ENCODE data around the gene SEPTIN5.

The SEPTIN5 gene

DNA sequence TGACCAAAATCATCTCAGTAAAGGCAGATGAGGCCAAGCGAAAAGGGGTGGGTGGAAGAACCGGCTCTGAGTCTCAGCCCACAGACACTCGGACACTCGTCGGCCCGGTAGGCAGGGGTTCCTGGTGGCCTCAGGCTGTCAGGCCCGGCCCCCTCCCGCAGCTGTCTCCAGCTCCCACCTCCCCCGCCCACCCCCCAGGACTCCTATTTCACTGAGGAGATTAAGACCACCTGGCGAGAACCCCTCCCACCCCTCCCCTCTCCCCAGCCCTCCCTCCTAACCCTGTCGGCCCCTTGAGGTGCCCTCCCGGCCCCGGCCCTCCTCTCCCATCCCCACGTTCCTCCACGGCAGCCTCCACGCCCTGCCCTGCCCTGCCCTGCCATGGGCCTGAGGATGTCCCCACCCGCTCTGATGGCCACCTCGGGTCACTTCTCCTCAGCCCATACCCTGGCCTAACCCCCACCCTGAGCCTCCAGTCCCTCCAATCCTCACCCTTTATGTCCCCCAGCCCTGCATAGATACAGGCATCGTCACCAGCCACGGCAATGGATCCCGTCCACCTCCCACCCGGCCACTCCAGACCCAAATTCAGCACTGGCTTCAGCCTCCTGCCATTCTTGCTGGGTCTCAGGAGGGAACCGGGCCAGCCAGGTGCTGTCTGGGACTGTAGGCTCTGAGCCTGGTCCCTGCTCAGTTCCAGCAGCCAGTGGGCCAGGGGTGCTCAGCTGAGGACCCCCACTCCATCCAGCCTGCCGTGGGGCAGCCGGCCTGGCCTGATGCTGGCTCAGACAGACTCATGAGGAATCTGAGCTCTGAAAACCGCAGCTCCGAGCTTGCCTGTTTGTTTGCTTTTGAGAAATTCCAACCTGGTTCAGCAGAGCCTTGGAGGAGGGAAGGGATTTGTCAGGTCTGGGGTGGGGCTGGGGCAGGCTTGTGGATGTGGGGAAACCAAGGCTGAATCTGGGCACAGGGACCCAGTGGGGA lies 36.5 kb downstream of the SEPTIN5 start:
- no peak for DNase-seq

DNA sequence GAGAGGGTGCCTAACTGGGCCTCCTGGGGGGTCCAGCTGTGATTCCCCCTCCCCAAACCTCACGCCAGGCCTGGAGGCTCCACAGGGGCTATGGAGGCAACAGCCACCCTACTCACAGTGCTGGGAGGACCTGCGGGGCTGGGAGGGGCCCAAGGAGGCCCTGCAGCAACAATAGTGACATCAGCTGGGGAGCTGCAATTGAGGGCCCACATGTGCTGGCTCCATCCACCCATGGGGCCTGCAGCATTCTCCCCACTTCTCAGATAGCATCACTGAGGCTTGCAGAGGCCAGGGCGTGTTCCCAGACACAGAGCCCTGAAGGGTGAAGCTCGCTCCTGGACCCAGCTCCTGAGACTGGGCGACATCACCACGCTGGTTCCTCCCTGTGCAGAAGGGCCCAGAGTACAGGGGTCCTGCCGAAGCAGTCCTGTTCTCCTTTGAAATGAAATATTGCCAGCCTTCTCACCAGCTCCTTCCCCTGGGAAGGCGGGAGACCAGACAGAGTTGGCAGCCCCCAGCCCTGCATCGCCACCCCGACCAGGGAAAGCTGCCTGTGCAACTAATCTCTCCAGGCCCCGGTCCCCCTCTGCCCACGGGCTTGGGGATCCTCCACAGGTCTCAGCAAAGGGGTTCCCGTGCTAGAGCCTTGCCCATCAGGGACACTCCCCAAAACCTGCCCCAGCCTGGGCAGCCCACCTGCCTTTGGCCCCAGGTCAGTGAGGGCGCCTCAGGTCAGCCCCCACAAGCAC lies 37.4 kb downstream of the SEPTIN5 start:
- DNase-seq, result no peak

DNA sequence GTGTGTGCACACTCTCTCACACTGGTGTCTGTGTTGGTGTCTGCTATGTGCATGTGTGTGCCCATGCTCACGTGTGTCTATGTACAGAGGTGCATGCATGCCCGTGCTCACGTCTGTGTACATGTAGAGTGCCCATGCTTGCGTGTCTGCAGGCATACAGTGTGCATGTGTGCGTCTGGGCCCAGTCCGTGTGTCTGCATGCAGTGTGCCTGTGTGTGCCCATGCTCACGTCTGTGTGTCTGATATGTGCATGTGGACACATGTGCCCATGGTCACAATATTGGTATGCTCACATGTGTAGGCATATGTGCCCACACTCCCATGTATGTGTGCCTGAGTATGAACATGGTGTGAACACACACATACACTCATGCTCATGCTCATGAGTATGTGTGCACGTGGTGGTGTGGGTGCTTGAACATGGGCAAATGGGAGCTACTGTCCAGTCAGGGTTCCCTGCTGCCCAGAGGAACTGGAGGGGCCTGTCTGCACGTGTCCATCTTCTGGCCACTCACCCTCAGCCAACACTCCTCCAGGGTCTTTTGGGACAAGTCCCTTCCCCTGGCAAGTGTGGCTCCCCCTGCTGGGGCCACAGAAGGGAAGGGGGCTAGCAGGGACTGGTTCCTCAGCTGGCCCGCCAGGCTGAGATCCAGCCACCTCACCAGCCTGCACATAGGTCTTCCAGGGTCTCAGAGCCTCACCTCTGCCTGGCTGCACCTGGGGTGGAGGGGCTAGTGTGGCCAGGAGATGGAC lies 39.0 kb downstream of the SEPTIN5 start:
- no peak for DNase-seq

DNA sequence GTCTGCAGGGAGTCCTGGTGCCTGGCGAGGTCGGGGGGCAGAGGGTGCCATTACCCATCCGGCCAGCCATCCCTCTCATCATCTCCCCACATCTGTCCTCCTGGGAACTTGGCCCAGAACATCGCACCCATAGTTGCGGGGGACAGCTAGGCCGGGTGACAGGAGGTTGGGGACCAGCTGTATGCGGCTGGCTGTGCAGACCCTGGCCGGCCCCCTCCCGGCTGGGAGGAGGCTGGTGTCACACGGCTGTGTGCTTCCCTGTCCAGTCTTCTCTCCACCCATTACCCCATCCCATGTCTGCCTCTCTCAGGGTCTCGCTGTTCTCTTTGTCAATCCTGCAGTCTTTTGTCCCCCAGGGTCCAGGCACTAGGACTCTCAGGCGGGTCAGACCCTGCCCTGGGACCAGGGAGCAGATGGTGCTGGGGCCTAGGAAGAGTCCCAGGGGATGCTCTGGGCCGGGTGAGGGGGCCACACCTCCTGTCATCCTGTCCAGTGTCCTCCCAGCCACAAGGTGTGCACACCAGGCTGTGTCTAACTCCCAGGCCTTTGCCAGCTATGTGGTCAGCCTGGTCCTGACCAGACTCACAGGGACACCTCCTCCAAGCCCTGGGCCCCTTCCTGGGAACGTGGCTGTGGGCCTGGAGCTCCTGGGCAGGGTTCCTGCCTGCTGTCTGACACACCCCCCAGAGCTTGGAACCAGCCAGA lies 39.8 kb downstream of the SEPTIN5 start:
- DNase-seq, result no peak

DNA sequence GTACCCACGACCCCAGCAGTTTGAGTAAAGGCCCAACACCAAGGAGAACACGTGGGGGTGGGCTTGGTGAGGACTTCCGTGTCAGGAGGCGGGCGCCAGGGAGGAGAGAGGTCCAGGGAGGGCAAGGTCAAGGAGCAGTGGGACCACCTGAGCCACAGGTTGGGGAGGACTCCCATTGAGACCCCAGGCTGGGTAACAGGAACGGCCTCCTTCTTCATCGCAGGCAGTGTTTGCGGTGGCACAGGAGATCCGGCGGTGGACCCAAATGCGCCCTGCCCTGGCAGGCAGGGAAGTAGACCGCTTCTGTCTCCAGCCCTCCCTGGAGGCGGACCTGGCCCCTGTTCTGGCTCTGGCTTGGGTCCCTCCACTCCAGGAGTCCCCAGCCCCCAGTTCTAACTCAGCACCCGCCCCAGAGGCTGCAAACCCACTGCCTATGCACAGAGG lies 40.4 kb downstream of the SEPTIN5 start:
- no peak for DNase-seq

DNA sequence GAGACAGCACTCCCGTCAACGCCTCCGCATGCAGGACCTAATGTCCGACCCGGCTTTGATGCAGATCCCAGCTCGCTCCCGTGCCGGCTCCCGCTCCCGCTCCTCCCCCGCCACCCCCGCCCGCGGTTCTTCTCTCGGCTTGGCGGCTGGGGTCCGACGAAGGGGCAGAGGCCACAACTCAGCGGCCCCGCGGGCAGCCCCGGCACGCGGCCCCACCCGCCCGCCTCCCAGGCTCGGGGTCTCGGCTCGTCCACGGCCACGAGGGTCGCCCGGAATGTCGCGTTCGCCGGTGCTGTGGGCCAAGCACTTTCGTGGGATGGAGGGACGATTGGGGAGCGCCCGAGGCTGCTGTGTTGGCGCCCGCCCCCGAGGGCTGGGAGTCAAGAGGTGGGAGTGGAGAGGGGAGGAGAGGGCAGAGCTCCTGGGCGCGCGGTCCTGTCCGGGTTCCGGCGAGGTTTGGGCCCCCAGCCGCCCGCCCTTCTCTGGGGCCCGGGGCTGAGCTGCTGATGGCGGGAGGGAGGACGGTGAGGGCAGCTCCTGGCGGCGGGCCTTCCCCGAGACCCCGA lies 40.9 kb downstream of the SEPTIN5 start:
- DNase-seq, result no peak

DNA sequence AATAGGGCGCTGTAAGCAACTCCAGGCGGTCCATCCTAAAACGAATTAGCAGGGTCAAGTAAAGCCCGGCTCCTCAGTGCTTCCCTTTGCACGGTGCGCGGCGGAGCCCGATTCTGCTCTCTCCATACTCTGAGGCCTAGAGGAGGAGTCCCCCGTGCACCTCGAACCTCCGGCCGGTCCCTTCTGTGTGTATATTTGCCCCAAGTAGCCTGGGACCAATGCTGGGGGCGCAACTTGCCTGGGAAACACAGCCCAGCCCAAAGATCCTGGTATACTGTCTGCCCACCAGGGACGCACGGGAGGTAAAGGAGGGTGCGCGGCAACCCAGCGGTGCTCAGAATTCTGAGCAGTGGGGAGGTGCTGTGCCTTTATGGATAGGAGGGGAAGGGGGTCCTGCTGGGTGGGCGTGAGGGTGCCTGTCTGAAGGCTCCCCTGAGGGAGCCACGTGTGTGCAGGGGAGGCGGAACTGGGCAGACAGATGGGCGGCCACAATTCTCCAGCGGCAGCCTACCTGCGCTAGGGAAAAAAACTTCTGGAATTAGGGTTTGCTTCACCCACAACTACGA lies 41.5 kb downstream of the SEPTIN5 start:
- no peak for DNase-seq

DNA sequence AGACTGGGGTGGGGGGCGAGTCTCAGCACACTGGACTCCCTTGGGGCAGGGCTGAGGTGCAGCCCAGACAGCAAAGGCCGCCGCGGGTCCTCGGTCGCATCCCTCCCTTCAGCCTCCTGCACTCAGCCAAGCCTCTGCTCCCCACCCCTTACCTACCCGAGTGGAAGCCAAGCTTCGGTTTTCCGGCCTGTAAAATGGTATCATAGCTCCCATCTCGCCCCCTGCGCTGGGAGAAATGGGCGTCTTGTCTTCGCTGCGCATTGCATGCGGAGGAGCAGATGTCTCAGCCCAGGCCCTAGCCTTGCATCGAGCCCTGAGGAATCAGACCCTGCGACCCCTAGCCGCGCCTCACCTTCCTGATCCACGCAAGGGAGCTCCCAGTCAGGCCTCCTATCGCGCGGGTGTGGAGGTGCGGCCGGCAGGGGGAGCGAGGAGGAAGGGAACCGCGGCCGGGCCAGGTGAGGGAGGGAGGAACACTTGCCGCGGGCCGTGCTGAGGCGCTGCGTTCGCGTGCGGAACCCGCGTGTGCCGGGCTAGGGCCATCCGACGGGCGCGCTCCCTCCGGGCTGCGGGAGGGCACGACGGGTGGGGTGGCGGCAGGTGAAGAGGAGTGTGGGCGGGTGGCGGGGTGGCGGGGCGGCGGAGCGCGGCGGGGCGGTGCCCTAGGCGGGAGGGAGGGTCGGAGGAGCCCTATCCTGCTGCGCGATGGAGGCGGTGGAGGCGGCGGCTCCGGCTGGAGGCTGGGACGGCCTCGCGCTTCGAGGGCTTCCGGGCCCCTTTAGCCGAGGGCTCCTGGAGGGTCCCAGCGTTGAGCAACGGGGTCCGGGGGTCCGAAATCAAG lies 42.2 kb downstream of the SEPTIN5 start:
- no peak for DNase-seq

DNA sequence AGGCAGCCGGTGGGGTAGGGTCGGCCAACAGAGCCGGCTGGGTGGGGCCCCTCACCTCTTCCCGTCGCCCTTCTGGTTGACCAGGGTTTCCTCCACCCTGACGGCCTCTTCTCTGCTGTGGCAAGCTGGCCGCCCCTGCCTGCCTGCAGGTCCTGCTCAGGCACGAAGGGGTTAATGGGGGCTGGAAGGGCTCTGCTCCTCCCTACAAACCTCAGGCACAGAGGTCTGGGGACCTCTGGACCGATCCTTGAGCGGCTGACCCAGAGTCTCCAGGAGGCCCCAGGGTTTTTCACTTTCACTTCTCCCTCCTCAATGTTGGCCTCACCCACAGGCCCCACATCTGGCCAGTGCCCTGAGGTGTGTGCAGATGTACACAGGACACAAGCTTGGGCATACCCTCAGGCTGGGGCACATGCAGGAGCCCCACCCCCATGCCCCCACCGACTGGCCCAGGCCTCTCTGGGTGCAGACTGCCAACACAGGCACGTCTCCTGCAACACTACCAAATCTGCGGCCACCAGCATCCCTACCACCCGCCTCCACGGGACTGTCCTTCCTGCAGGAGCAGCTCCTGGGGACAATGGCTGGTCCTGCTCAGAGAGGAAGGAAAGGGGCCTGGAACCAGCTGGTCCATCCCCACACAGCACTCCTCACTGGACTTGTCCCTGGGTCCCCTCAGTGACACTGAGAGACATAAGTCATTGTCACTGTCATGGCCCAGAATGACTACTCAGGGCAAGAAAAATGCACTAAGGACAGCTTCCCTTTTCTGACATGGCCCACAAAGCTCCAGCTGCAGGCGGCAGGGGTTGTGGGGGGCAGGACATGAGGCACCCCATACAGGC lies 43.1 kb downstream of the SEPTIN5 start:
- DNase-seq, result no peak

DNA sequence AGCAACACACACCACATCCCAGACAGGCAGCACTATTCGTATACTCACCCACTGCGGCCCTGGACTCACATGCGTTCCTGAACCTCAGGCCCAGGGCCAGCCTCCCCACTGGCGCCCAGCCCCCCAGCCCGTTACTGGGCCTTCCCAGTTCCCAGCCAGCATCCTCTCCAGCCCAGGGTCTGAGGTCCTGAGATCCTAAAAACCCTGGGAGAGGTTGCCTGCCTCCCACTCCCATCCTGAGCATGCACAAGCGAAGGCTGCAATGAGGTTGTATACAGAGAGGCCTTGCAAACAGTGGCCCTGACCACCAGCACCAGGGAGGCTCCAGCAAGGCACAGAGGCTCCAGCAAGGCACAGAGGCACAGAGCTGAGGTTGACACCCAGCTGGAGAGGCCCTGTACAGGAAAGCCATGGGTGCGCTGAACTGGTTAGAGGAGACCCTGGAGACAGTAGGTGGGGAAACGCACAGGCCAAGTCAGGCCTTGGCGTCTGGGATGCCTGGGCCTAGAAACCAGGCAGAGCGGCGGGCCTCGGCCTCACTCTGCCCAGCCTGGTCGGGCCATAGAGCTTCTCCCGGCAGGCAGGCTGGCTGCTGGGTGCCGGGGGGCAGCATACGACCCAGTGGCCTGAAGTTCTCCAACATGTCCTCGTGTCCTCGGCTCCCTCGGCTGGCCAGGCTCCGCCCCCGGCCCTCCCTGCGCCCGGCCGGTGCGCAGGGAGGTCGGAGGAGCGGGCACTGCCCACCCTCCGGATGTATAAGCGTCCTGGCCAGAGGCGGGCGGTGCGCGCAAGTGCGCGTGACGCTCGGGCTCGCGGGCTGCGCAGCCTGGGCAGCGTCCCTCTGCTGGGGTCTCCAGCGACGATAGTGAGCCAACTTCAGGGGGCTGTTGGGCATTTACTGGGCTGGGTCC lies 43.9 kb downstream of the SEPTIN5 start:
- no peak for DNase-seq

DNA sequence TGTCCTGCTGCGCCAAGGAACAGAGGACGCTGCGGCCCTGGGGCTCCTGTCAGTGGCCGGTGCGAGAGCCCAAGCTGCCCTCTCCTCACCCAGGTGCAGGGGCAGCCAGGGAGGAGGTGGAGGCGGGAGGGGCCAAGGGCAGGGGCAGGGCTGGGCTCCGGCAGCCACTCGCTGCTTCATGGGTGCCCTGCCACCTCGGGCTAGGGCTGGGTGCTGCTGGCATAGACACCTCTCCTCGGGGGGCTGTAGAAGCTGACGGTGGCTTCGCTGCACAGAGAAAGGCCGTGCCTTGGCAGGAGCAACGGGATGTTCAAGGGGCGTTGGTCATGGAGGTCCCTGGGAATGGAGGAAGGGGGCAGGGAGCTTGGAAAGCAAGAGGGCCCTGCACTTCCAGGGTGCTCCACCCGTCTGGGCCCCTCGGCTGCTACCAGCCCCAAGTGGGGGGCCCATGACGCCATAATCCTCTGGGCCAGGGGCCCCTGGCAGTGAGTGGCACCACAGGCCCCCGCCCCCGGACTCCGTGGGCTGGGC lies 44.7 kb downstream of the SEPTIN5 start:
- DNase-seq, result no peak

DNA sequence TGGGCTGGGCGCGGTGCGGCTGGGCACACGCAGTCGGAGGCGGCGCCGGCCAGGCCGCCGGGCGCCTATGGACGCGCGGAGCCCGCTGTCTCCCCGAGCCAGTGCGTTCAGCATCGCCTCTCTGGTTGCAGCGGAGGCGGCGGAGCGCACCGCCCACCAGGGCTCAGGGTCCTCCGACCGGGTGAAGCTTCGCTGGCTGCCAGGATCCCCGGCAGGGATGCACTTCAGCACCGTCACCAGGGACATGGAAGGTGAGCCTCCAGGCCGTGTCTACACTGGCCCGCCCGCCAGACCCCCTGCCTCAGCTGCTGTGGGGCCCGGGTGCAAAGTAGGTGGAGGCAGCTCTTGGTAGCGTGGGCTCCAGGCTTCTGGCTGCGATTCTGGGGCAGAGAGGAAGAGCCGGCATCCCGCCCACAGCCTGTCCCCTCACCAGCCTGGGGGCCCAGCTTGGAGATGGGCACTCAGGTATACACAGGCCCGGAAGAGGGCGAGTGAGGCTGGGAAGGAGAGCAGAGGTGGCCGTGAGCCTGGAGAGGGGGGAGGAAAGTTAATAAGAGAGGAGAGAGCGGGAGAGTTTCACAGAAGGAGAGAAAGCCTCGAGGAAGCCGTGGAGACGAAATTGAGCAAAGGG lies 45.2 kb downstream of the SEPTIN5 start:
- DNase-seq, result no peak

DNA sequence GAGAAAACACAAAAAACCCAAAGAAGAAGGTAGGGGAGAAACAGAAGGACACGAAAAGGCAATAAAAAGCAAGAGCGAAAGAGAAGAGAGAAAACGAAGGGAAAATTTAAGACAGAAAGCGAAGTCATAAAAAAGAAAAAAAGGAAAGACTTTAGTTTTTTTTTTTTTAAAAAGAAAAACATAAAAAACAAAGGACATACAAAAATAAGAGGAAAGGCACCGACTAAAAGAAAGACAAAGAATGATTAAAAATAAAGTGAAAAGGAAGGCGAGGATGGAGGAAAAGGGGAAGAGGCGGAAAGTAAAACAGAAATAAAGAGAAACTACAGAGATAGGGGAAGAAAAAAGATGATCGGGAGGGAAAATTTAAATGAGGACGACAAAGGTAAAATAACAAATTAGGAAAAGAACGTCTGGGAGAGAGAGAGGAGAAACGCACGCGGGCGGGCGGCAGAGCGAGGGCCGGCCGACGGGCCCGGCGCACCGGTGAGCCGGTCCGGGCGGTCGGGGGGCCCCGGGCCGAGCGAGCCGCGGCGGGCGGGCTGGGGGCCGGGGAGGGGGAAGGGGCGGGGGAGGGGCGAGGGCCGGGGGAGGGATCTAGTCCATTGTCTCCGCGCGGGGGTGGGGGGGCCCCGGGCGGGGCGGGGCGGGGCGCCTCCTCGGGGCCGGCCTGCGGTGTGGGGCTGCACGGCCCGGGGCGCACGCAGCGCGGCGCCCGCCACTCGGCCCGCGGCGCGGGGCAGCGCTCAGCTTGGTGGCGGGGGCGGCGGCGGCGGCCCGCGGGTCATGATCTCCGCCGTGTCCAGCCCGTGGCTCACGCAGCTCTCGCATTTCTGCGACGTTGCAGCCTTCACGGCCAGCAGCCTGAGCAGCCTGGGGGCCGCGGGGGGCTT lies 46.0 kb downstream of the SEPTIN5 start, which contains the start of gene TBX1:
Gene TBX1, plus strand, starts transcription at position 721 of the 893 bp plus-strand sequence. Its CDS starts 66 bp downstream, at position 787.
- DNase-seq, result no peak

DNA sequence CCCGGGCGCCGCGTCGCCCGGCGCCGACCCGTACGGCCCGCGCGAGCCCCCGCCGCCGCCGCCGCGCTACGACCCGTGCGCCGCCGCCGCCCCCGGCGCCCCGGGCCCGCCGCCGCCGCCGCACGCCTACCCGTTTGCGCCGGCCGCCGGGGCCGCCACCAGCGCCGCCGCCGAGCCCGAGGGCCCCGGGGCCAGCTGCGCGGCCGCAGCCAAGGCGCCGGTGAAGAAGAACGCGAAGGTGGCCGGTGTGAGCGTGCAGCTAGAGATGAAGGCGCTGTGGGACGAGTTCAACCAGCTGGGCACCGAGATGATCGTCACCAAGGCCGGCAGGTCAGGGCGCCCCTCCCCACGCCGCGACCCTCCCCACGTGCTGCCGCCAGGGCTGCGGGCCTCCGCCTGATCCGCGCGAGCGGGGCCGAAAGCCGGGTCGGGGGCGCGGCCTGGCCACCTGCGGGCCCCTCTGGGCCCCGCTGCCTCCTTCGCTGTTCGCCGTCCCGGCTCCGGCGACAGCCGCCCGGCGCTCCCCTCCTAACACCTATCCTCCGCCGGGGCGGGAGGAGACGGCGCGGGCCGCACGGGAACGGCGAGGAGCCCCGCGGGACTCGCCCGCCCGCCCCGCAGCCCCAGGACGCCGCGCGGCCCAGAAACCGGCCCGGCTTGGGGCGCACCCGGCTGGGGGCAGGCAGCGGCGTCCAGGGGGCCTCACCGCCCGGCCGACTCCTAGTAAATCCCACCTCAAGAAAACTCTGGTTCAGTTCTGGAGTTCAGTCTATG lies 46.8 kb downstream of the SEPTIN5 start:
- DNase-seq, result no peak

DNA sequence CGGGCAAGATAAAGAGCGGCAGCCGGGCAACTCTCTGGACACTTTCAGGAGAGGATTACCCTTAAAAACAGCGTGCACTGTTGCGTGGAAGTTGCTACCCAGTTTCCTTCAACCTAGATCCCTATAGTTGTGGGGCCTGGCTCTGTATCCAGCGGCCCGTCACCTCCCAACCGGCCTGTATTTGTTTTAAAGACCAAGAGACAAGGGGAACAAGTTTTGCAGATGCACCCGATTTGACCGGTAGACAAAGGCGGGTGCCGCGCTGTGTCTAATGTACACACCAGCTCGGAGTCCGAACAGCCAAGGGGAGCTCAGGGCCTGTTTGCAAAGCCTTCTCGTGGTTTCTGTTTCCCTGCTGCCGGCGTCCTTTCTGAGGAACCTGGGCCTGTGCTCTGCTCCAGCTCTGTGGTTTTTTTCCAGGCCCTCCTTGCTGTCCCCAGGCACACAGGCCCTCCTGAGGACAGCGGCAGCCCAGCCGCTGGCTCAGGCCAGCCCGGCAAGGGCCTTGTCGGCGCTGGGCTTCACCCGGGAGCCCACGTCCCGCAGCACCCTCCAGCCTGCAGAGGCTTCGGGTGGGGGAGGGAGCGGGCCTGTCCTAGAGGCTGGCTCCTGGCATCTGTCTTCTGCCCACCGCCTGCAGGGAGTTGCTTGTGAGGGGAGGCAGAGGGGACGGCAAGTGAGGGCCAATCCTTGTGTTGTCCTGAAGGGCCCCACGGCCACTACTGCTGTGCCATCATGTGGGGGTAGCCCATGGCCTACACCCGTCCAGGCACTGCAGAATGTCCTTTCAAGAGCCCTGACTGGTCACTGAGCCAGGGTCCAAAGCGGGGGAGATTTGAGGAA lies 47.6 kb downstream of the SEPTIN5 start:
- no peak for DNase-seq

Measured in right forelimb (tissue), 1 donor.